Amygdala (tissue), 56 donors: ENCODE data around the gene INO80.
"Not testable (repeated sequence)": the region's sequence is repeated elsewhere in the genome, so short reads cannot be mapped to it uniquely, and the experiment has no call there.

Experiments used
- DNase-seq, 56 donors: peaks; one replicate each; lab custom pipeline; 2025; lab: John Stamatoyannopoulos, UW

Gene INO80

GRCh38 chr15:41116116-41116961 lies at the start of gene INO80:
TSS of gene INO80 (minus strand) at chr15:41116280. CDS start at chr15:41096310, 19,970 bp downstream.
- peak; percentile 76 to 99 (median 95) for DNase-seq

GRCh38 chr15:41161736-41162135 lies 45.7 kb upstream of the INO80 start:
- DNase-seq: no peak

- no peak for DNase-seq
Measured at GRCh38 chr15:41161336-41161735, 45.3 kb upstream of the INO80 start.

GRCh38 chr15:41160639-41161315 lies 44.7 kb upstream of the INO80 start:
- DNase-seq: no peak

GRCh38 chr15:41154412-41154811 lies 38.3 kb upstream of the INO80 start:
- peak in 1 of 56 donors; percentile 1 for DNase-seq

GRCh38 chr15:41153733-41154132 lies 37.7 kb upstream of the INO80 start:
- no peak for DNase-seq

GRCh38 chr15:41151451-41152005 lies 35.4 kb upstream of the INO80 start:
- DNase-seq: no peak

- DNase-seq: no peak
Measured at GRCh38 chr15:41150279-41150678, 34.2 kb upstream of the INO80 start.

GRCh38 chr15:41148065-41148464 lies 32.0 kb upstream of the INO80 start:
- DNase-seq: no peak

GRCh38 chr15:41139619-41140018 lies 23.5 kb upstream of the INO80 start:
- no peak for DNase-seq

GRCh38 chr15:41139112-41139511 lies 23.0 kb upstream of the INO80 start:
- DNase-seq: not testable (repeated sequence)

GRCh38 chr15:41135580-41135979 lies 19.5 kb upstream of the INO80 start:
- DNase-seq: not testable (repeated sequence)

GRCh38 chr15:41133454-41133853 lies 17.4 kb upstream of the INO80 start:
- no peak for DNase-seq

- DNase-seq: not testable (repeated sequence)
Measured at GRCh38 chr15:41132094-41132493, 16.0 kb upstream of the INO80 start.

GRCh38 chr15:41128174-41128902 lies 12.3 kb upstream of the INO80 start:
- DNase-seq: no peak

- no peak for DNase-seq
Measured at GRCh38 chr15:41125931-41126642, 10.0 kb upstream of the INO80 start.

GRCh38 chr15:41125063-41125669 lies 9.1 kb upstream of the INO80 start:
- no peak for DNase-seq

- no peak for DNase-seq
Measured at GRCh38 chr15:41124058-41124457, 8.0 kb upstream of the INO80 start.

- DNase-seq: no peak
Measured at GRCh38 chr15:41122849-41123248, 6.8 kb upstream of the INO80 start.

GRCh38 chr15:41121951-41122350 lies 5.9 kb upstream of the INO80 start:
- DNase-seq: no peak
